CD4-positive, alpha-beta T cell (primary cell): ENCODE data around the gene SLC47A2. TPM values are rescaled to one million over a fixed set of nuclear protein-coding genes. Genes with fewer than 3 reads are reported as not detected.

ENCODE experiments used
- ATAC-seq: fragments of 200-7000 bp; cut with Tn5 transposase; one replicate; pipeline ENCODE4 v1.10.0; 2022; ENCODE audit warnings: mild to moderate bottlenecking; ENCODE audit not compliant: poor library complexity
- CTCF ChIA-PET: fragments of 350-600 bp; sonication (Branson Sonifier 250); formaldehyde crosslinking; loops from one replicate; lab custom pipeline; 2021; ENCODE audit warnings: antibody characterized with exemption, inconsistent platforms; lab: Charles Lee
- POLR2A ChIA-PET: fragments of 350-600 bp; sonication (Branson Sonifier 250); formaldehyde crosslinking; loops from one replicate; lab custom pipeline; 2021; ENCODE audit warnings: antibody characterized with exemption, inconsistent platforms; lab: Charles Lee
- DNase-seq, 14 experiments: peaks; one replicate each; pipeline ENCODE4 v3.0.0-alpha.2; 2013 to 2020; ENCODE audit warnings: mixed read lengths in 2 of 14
- H3K27ac ChIP-seq, 2 donors: one replicate each; pipeline versions ENCODE4 v1.5.1 to v1.7.0; 2013; ENCODE audit warnings: low read length in 2 of 2, low read depth in 1 of 2, mild to moderate bottlenecking in 1 of 2
- H3K27me3 ChIP-seq, 2 experiments: 1 replicate in 1 of 2; 2 replicates in 1 of 2; pipeline versions ENCODE4 v1.6.1 to v1.7.0; 2013; ENCODE audit warnings: low read length in 2 of 2, control low read depth in 1 of 2, mild to moderate bottlenecking in 1 of 2, moderate library complexity in 1 of 2; ENCODE audit not compliant: insufficient read depth in 2 of 2, control insufficient read depth in 1 of 2
- H3K36me3 ChIP-seq: one replicate; pipeline ENCODE4 v1.6.1; 2013; ENCODE audit warnings: low read length, control low read depth; ENCODE audit not compliant: insufficient read depth
- H3K4me1 ChIP-seq: one replicate; pipeline ENCODE4 v1.6.1; 2013; ENCODE audit warnings: low read length, control low read depth; ENCODE audit not compliant: insufficient read depth
- H3K4me3 ChIP-seq: one replicate; pipeline ENCODE4 v1.5.1; 2013; ENCODE audit warnings: mild to moderate bottlenecking, low read length, moderate library complexity
- H3K9me3 ChIP-seq, 2 experiments: 1 replicate in 1 of 2; 2 replicates in 1 of 2; pipeline versions ENCODE4 v1.6.1 to v1.7.0; 2013; ENCODE audit warnings: low read length in 2 of 2, mild to moderate bottlenecking in 2 of 2, control low read depth in 1 of 2, moderate library complexity in 1 of 2; ENCODE audit not compliant: control insufficient read depth in 1 of 2, insufficient read depth in 1 of 2
- H3K27ac Mint-ChIP-seq: one replicate; pipeline ENCODE4 v1.8.0; 2020; ENCODE audit warnings: mixed read lengths
- H3K27me3 Mint-ChIP-seq: one replicate; pipeline ENCODE4 v1.8.0; 2021; ENCODE audit warnings: mixed read lengths
- H3K36me3 Mint-ChIP-seq: one replicate; pipeline ENCODE4 v1.8.0; 2021; ENCODE audit warnings: low read depth, mixed read lengths
- H3K4me1 Mint-ChIP-seq: one replicate; pipeline ENCODE4 v1.8.0; 2021; ENCODE audit warnings: low read depth, mixed read lengths
- H3K4me3 Mint-ChIP-seq: one replicate; pipeline ENCODE4 v1.8.0; 2020; ENCODE audit warnings: mild to moderate bottlenecking, mixed read lengths
- H3K9me3 Mint-ChIP-seq: one replicate; pipeline ENCODE4 v1.8.0; 2020; ENCODE audit warnings: mixed read lengths
- CTCF ChIP-seq: fragments of 200-600 bp; IDR thresholded peaks from one replicate; pipeline ENCODE4 v1.8.0; 2022; ENCODE audit warnings: antibody characterized with exemption, mild to moderate bottlenecking
- intact Hi-C, 2 experiments: fragments of 100-400 bp; cut with DNase I in 1 of 2; cut with micrococcal nuclease in 1 of 2; formaldehyde crosslinking; loops; one replicate each; pipeline versions ENCODE4 v1.15.1 to v1.9.0; 2023 to 2025; cut with DNase I, micrococcal nuclease
- total RNA-seq, 174 experiments: library from RNA in 2 of 174; stranded (reverse) in 2 of 174; gene quantifications; one replicate each; pipeline ENCODE4 v1.2.3 and lab custom pipeline; 2021 to 2026

SLC47A2 gene
- total RNA-seq, 2 experiments from 2014 or later: not detected

- ChIA-PET CTCF (no interaction called here), POLR2A (no interaction called here)
- H3K27me3 ChIP-seq: no peaks in the 10 kb centered on the region
- no peaks in the 10 kb centered on the region for H3K9me3 ChIP-seq
- no peaks in the 10 kb centered on the region for H3K9me3 Mint-ChIP-seq
- H3K4me3 Mint-ChIP-seq: no peak overlapping the region
- intact Hi-C loops: loop anchor here in 1 of 2 experiments (10.0 kb wide), 1 partner anchor 164 kb away; no protein-coding TSS in a partner anchor
- TF ChIP-seq CTCF: no peak
- DNase-seq: no peak
- H3K27ac Mint-ChIP-seq: no peak overlapping the region
- no peaks in the 10 kb centered on the region for H3K27me3 Mint-ChIP-seq
- H3K4me1 ChIP-seq: no peaks in the 10 kb centered on the region
- H3K27ac ChIP-seq: no peak overlapping the region
- no peak for ATAC-seq
- no peaks in the 10 kb centered on the region for H3K4me1 Mint-ChIP-seq
- H3K36me3 Mint-ChIP-seq: peaks cover 78% of the 10 kb centered on the region
- peaks cover 50% of the 10 kb centered on the region for H3K36me3 ChIP-seq
- no peak overlapping the region for H3K4me3 ChIP-seq
Observed at GRCh38 chr17:19660219-19660870, 56.0 kb downstream of the SLC47A2 start.

GRCh38 chr17:19659366-19660177 is 56.8 kb downstream of the SLC47A2 start:
- H3K36me3 Mint-ChIP-seq: peaks cover 77% of the 10 kb centered on the region
- POLR2A ChIA-PET: no interaction called here
- intact Hi-C loops: loop anchor here in 1 of 2 experiments (5.0 to 10.0 kb wide), 2 partner anchors 37 to 165 kb away; no protein-coding TSS in a partner anchor

More at GRCh38 chr17:19659366-19660177, 56.8 kb downstream of the SLC47A2 start:
- Histone ChIP-seq H3K27ac (no peak overlapping the region), H3K27me3 (no peaks in the 10 kb centered on the region), H3K4me3 (no peak overlapping the region), H3K9me3 (no peaks in the 10 kb centered on the region), H3K4me1 (no peaks in the 10 kb centered on the region), H3K36me3 (peaks cover 52% of the 10 kb centered on the region)
- no peak overlapping the region for H3K27ac Mint-ChIP-seq
- H3K27me3 Mint-ChIP-seq: no peaks in the 10 kb centered on the region
- H3K9me3 Mint-ChIP-seq: no peaks in the 10 kb centered on the region
- H3K4me1 Mint-ChIP-seq: no peaks in the 10 kb centered on the region
- no peak overlapping the region for H3K4me3 Mint-ChIP-seq
- DNase-seq (no peak), ATAC-seq (no peak)
- CTCF ChIA-PET: no interaction called here
- no peak for TF ChIP-seq CTCF
